Frontal cortex (tissue), 4 donors: ENCODE data around the gene TBC1D22B. TPM values are rescaled to one million over a fixed set of nuclear protein-coding genes. Genes with fewer than 3 reads are reported as not detected.
"Not testable (repeated sequence)": the region's sequence is repeated elsewhere in the genome, so short reads cannot be mapped to it uniquely, and the experiment has no call there.

ENCODE experiments used
- DNase-seq, 2 donors: peaks; one replicate each; pipeline ENCODE4 v3.0.0; 2012; ENCODE audit warnings: low spot score in 2 of 2
- FAIRE-seq: peaks from 2 replicates; lab custom pipeline; 2012; peaks lifted over from hg19 to GRCh38; lab: Jason Lieb, UNC
- total RNA-seq: library from RNA; depleted of rRNA; stranded (reverse); fragments of >200 nt; gene quantifications from one replicate; pipeline ENCODE4 v1.2.3, GENCODE V29; 2014
- donor health status: control.
- donor health status: control.
- donor health status: control.

TBC1D22B gene
- total RNA-seq, 1 donor from 2014 or later, result 8.2 TPM

- not testable (repeated sequence) for FAIRE-seq
Measured at GRCh38 chr6:37297637-37298036, 40.1 kb downstream of the TBC1D22B start.

GRCh38 chr6:37298958-37299357 lies 41.4 kb downstream of the TBC1D22B start:
- DNase-seq, result no peak
- no peak for FAIRE-seq

More at GRCh38 chr6:37297637-37298036, 40.1 kb downstream of the TBC1D22B start:
- DNase-seq, result not testable (repeated sequence)

GRCh38 chr6:37299990-37300389 lies 42.4 kb downstream of the TBC1D22B start:
- FAIRE-seq (no peak), DNase-seq (no peak)

GRCh38 chr6:37302086-37302686 lies 44.6 kb downstream of the TBC1D22B start:
- FAIRE-seq (no peak), DNase-seq (no peak)

GRCh38 chr6:37303091-37303660 lies 45.6 kb downstream of the TBC1D22B start:
- no peak for DNase-seq
- FAIRE-seq, result no peak

GRCh38 chr6:37303891-37304503 lies 46.4 kb downstream of the TBC1D22B start:
- FAIRE-seq (no peak), DNase-seq (peak in 1 of 2 donors; percentile 36)

- FAIRE-seq, result no peak
- DNase-seq, result no peak
Measured at GRCh38 chr6:37304766-37305165, 47.2 kb downstream of the TBC1D22B start.

- FAIRE-seq, result no peak
Measured at GRCh38 chr6:37305841-37306425, 48.4 kb downstream of the TBC1D22B start.

GRCh38 chr6:37306624-37307222 lies 49.2 kb downstream of the TBC1D22B start:
- FAIRE-seq, result no peak
- DNase-seq, result no peak

More at GRCh38 chr6:37305841-37306425, 48.4 kb downstream of the TBC1D22B start:
- no peak for DNase-seq

GRCh38 chr6:37307484-37307883 lies 49.9 kb downstream of the TBC1D22B start:
- FAIRE-seq, DNase-seq: not testable (repeated sequence)

GRCh38 chr6:37308069-37308815 lies 50.7 kb downstream of the TBC1D22B start:
- no peak for FAIRE-seq
- no peak for DNase-seq

GRCh38 chr6:37309046-37309445 lies 51.5 kb downstream of the TBC1D22B start:
- DNase-seq (no peak), FAIRE-seq (no peak)

- DNase-seq, result no peak
- no peak for FAIRE-seq
Measured at GRCh38 chr6:37309692-37310091, 52.1 kb downstream of the TBC1D22B start.

GRCh38 chr6:37310966-37311365 lies 53.4 kb downstream of the TBC1D22B start:
- no peak for DNase-seq
- FAIRE-seq, result no peak

- DNase-seq (no peak), FAIRE-seq (no peak)
Measured at GRCh38 chr6:37311741-37312473, 54.3 kb downstream of the TBC1D22B start.

- DNase-seq (no peak), FAIRE-seq (no peak)
Measured at GRCh38 chr6:37313723-37314486, 56.3 kb downstream of the TBC1D22B start.

- DNase-seq (no peak), FAIRE-seq (no peak)
Measured at GRCh38 chr6:37314487-37315156, 57.0 kb downstream of the TBC1D22B start.

- FAIRE-seq (no peak), DNase-seq (no peak)
Measured at GRCh38 chr6:37315157-37315515, 57.6 kb downstream of the TBC1D22B start.
